Measurements from ENCODE around the gene NTSR1.

DNA sequence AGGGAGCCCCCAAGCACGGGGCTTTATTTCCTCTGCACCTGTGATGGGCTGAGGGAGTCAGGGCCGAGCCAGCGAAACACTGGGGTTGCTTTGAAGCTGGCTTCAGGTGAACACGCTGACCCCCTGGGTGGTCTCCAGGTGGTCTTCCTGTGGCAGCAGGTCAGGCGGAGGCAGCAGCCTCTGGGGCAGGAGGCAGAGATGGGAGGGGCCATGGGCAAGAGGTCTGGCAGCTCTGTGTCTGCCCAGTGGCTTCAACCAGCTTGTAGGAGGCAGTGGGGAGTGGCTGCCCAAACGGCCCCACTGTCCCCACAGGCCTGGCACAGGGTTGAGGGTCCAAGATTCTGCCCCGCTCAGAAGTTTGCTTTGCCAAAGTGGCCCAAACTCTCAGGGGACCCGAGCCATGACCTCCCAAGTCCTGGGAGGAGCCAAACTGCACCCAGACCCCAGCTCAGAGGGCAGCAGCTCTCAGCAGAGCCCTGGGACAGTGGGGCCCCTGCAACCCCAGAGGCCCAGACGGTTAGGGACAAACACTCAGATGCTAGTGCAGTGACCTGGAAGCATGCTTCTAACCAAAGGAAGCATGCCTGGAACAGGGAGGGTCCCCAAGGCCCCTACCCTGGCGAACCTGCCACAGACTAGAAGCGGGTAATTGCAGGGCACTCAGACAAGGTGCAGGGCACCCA lies 15.3 kb downstream of the NTSR1 start:
- TF ChIP-seq, protein P1, sequence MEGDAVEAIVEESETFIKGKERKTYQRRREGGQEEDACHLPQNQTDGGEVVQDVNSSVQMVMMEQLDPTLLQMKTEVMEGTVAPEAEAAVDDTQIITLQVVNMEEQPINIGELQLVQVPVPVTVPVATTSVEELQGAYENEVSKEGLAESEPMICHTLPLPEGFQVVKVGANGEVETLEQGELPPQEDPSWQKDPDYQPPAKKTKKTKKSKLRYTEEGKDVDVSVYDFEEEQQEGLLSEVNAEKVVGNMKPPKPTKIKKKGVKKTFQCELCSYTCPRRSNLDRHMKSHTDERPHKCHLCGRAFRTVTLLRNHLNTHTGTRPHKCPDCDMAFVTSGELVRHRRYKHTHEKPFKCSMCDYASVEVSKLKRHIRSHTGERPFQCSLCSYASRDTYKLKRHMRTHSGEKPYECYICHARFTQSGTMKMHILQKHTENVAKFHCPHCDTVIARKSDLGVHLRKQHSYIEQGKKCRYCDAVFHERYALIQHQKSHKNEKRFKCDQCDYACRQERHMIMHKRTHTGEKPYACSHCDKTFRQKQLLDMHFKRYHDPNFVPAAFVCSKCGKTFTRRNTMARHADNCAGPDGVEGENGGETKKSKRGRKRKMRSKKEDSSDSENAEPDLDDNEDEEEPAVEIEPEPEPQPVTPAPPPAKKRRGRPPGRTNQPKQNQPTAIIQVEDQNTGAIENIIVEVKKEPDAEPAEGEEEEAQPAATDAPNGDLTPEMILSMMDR (IDR thresholded peaks at IDR 0.05): no peak
- no peak for TF ChIP-seq POLR2A (IDR thresholded peaks at IDR 0.05)
